KOPT-K1 (cell line): ENCODE data around the gene FBXO4.

ENCODE experiments used
- H3K27ac ChIP-seq: fragments of 200-600 bp; sonication (generic); 2 replicates; pipeline ENCODE4 v1.5.1; 2016; ENCODE audit warnings: antibody characterized with exemption, mild to moderate bottlenecking, low read depth, low read length; ENCODE audit not compliant: poor library complexity, severe bottlenecking
- H3K36me3 ChIP-seq: fragments of 200-600 bp; sonication (generic); 2 replicates; pipeline ENCODE4 v1.5.1; 2017; ENCODE audit warnings: antibody characterized with exemption, mild to moderate bottlenecking, low read length, moderate library complexity; ENCODE audit not compliant: insufficient read depth
- H3K9me3 ChIP-seq: fragments of 200-600 bp; sonication (generic); 2 replicates; pipeline ENCODE4 v1.5.1; 2017; ENCODE audit warnings: antibody characterized with exemption, low read length, mild to moderate bottlenecking; ENCODE audit not compliant: insufficient read depth, poor library complexity, severe bottlenecking

FBXO4 gene

GRCh38 chr5:41924872-41925554 lies at the start of gene FBXO4:
FBXO4 (plus strand) TSS chr5:41925281; CDS start chr5:41925310, 29 bp downstream.
- peak within 1 kb of the TSS; percentile 85 for H3K27ac ChIP-seq
- H3K9me3 ChIP-seq, result no peaks in the 10 kb centered on the region
- H3K36me3 ChIP-seq, result peaks cover 21% of the 10 kb centered on the region

GRCh38 chr5:41876678-41877077 lies 48.4 kb upstream of the FBXO4 start:
- Histone ChIP-seq H3K36me3 (no peaks in the 10 kb centered on the region), H3K9me3 (no peaks in the 10 kb centered on the region), H3K27ac (no peak overlapping the region)

GRCh38 chr5:41877408-41877807 lies 47.7 kb upstream of the FBXO4 start:
- Histone ChIP-seq H3K27ac (no peak overlapping the region), H3K36me3 (no peaks in the 10 kb centered on the region), H3K9me3 (no peaks in the 10 kb centered on the region)

GRCh38 chr5:41878173-41878572 lies 46.9 kb upstream of the FBXO4 start:
- no peak overlapping the region for H3K27ac ChIP-seq
- no peaks in the 10 kb centered on the region for H3K36me3 ChIP-seq
- H3K9me3 ChIP-seq, result no peaks in the 10 kb centered on the region

- Histone ChIP-seq H3K9me3 (no peaks in the 10 kb centered on the region), H3K27ac (no peak overlapping the region), H3K36me3 (no peaks in the 10 kb centered on the region)
Observed at GRCh38 chr5:41878643-41879478, 46.2 kb upstream of the FBXO4 start.

GRCh38 chr5:41882765-41883164 lies 42.3 kb upstream of the FBXO4 start:
- Histone ChIP-seq H3K36me3 (no peaks in the 10 kb centered on the region), H3K9me3 (no peaks in the 10 kb centered on the region), H3K27ac (no peak overlapping the region)

- H3K36me3 ChIP-seq, result no peaks in the 10 kb centered on the region
- H3K9me3 ChIP-seq, result no peaks in the 10 kb centered on the region
- H3K27ac ChIP-seq, result no peak overlapping the region
Observed at GRCh38 chr5:41883243-41883642, 41.8 kb upstream of the FBXO4 start.

GRCh38 chr5:41883936-41884335 lies 41.1 kb upstream of the FBXO4 start:
- Histone ChIP-seq H3K9me3 (no peaks in the 10 kb centered on the region), H3K27ac (no peak overlapping the region), H3K36me3 (no peaks in the 10 kb centered on the region)

GRCh38 chr5:41885286-41885685 lies 39.8 kb upstream of the FBXO4 start:
- H3K9me3 ChIP-seq, result no peaks in the 10 kb centered on the region
- H3K27ac ChIP-seq, result no peak overlapping the region
- no peaks in the 10 kb centered on the region for H3K36me3 ChIP-seq

- no peaks in the 10 kb centered on the region for H3K36me3 ChIP-seq
- H3K27ac ChIP-seq, result no peak overlapping the region
- H3K9me3 ChIP-seq, result no peaks in the 10 kb centered on the region
Observed at GRCh38 chr5:41891066-41891707, 33.9 kb upstream of the FBXO4 start.

- no peak overlapping the region for H3K27ac ChIP-seq
- no peaks in the 10 kb centered on the region for H3K9me3 ChIP-seq
- no peaks in the 10 kb centered on the region for H3K36me3 ChIP-seq
Observed at GRCh38 chr5:41892031-41892430, 33.0 kb upstream of the FBXO4 start.

GRCh38 chr5:41893074-41893851 lies 31.8 kb upstream of the FBXO4 start:
- Histone ChIP-seq H3K9me3 (no peaks in the 10 kb centered on the region), H3K27ac (no peak overlapping the region)

GRCh38 chr5:41896230-41896629 lies 28.9 kb upstream of the FBXO4 start:
- H3K27ac ChIP-seq, result no peak overlapping the region

More at GRCh38 chr5:41893074-41893851, 31.8 kb upstream of the FBXO4 start:
- H3K36me3 ChIP-seq, result no peaks in the 10 kb centered on the region

GRCh38 chr5:41903382-41903891 lies 21.6 kb upstream of the FBXO4 start:
- Histone ChIP-seq H3K27ac (peak overlapping the region; percentile 71), H3K9me3 (no peaks in the 10 kb centered on the region), H3K36me3 (peaks cover 17% of the 10 kb centered on the region)

More at GRCh38 chr5:41896230-41896629, 28.9 kb upstream of the FBXO4 start:
- Histone ChIP-seq H3K36me3 (no peaks in the 10 kb centered on the region), H3K9me3 (no peaks in the 10 kb centered on the region)
